Hepatocyte (in vitro differentiated cells): ENCODE measurements around the gene LRRFIP1. TPM values are rescaled to one million over a fixed set of nuclear protein-coding genes. Genes with fewer than 3 reads are reported as not detected.
A peak's percentile ranks its signal among the peaks of the same experiment; 100 is the strongest.

Experiments used
- DNase-seq: peaks from one replicate; pipeline ENCODE4 v3.0.0-alpha.2; 2016; ENCODE audit warnings: low spot score
- H2AFZ ChIP-seq: fragments of 200-600 bp; sonication (generic); 2 replicates; pipeline ENCODE4 v1.6.0; 2016; ENCODE audit warnings: antibody characterized with exemption, mild to moderate bottlenecking
- H3K27ac ChIP-seq: fragments of 200-600 bp; sonication (generic); 2 replicates; pipeline ENCODE4 v1.5.1; 2016; ENCODE audit warnings: mild to moderate bottlenecking
- H3K27me3 ChIP-seq: fragments of 200-600 bp; sonication (generic); 2 replicates; pipeline ENCODE4 v1.6.1; 2016
- H3K36me3 ChIP-seq: fragments of 200-600 bp; sonication (generic); replicated peaks from 2 replicates; pipeline ENCODE4 v1.5.1; 2016; ENCODE audit warnings: low read depth; ENCODE audit not compliant: insufficient read depth
- H3K4me1 ChIP-seq: fragments of 200-600 bp; sonication (generic); 2 replicates; pipeline ENCODE4 v1.5.1; 2016; ENCODE audit warnings: mild to moderate bottlenecking, moderate library complexity; ENCODE audit not compliant: insufficient read depth
- H3K4me2 ChIP-seq: fragments of 200-600 bp; sonication (generic); 2 replicates; pipeline ENCODE4 v1.6.0; 2016
- H3K4me3 ChIP-seq: fragments of 200-600 bp; sonication (generic); 2 replicates; pipeline ENCODE4 v1.5.1; 2016; ENCODE audit warnings: mild to moderate bottlenecking
- H3K79me2 ChIP-seq: fragments of 200-600 bp; sonication (generic); 2 replicates; pipeline ENCODE4 v1.6.0; 2017; ENCODE audit warnings: mild to moderate bottlenecking
- H3K9me2 ChIP-seq: fragments of 200-600 bp; sonication (generic); replicated peaks from 2 replicates; pipeline ENCODE4 v1.6.0; 2017; ENCODE audit warnings: mild to moderate bottlenecking; ENCODE audit not compliant: insufficient read depth
- H3K9me3 ChIP-seq: fragments of 200-600 bp; sonication (generic); 2 replicates; pipeline ENCODE4 v1.5.1; 2016; ENCODE audit warnings: low read depth, mild to moderate bottlenecking
- H4K20me1 ChIP-seq: fragments of 200-600 bp; sonication (generic); 2 replicates; pipeline ENCODE4 v1.6.0; 2016; ENCODE audit warnings: mild to moderate bottlenecking; ENCODE audit not compliant: insufficient read depth, poor library complexity, severe bottlenecking
- CTCF ChIP-seq: fragments of 200-600 bp; sonication (generic); IDR thresholded peaks from 2 replicates; pipeline ENCODE4 v1.5.1; 2016; ENCODE audit warnings: antibody characterized with exemption, mild to moderate bottlenecking; ENCODE audit not compliant: poor library complexity
- EZH2 ChIP-seq: fragments of 200-600 bp; sonication (generic); IDR thresholded peaks from 2 replicates; pipeline ENCODE4 v1.6.1; 2016; ENCODE audit warnings: antibody characterized with exemption, mild to moderate bottlenecking, borderline replicate concordance
- EZH2phosphoT487 ChIP-seq: fragments of 200-600 bp; sonication (generic); IDR thresholded peaks from one replicate; pipeline ENCODE4 v1.6.1; 2018; ENCODE audit warnings: antibody characterized with exemption, mild to moderate bottlenecking, low read depth, moderate library complexity; ENCODE audit not compliant: unreplicated experiment, severe bottlenecking
- WGBS: methylation state at CpG from one replicate; pipeline ENCODE4 v1.1.6; 2016; ENCODE audit warnings: low lambda C conversion rate; ENCODE audit errors: missing lambda C conversion rate; 5-methylcytosine and 5-hydroxymethylcytosine counted together
- polyA plus RNA-seq: library from polyadenylated mRNA; unstranded; fragments of >200 nt; fragmentation: Nextera tagmentation; extraction: Ambion mirVana; gene quantifications from 2 replicates; pipeline ENCODE4 v1.2.1, GENCODE V29; 2016
- total RNA-seq: library from RNA; depleted of rRNA; stranded (reverse); fragments of >200 nt; gene quantifications from 2 replicates; pipeline ENCODE4 v1.2.3, GENCODE V29; 2014

Gene LRRFIP1
- total and polyA plus RNA-seq, 2 experiments from 2014 or later: 42.7 to 64.1 TPM

GRCh38 chr2:237727363-237727762 lies 100.0 kb downstream of the LRRFIP1 start:
- 90% methylated on average over 5 of the region's 5 CpGs for WGBS
- peaks cover 69% of the 10 kb centered on the region for H3K79me2 ChIP-seq

GRCh38 chr2:237729681-237730475 lies 102.5 kb downstream of the LRRFIP1 start:
- Histone ChIP-seq H4K20me1 (no peaks in the 10 kb centered on the region), H3K27ac (no peak overlapping the region), H3K36me3 (no peaks in the 10 kb centered on the region), H3K4me1 (peaks cover 48% of the 10 kb centered on the region), H2AFZ (no peak overlapping the region), H3K4me3 (no peak overlapping the region), H3K4me2 (no peak overlapping the region), H3K9me2 (no peaks in the 10 kb centered on the region), H3K27me3 (no peaks in the 10 kb centered on the region), H3K9me3 (no peaks in the 10 kb centered on the region), H3K79me2 (peaks cover 68% of the 10 kb centered on the region)
- no peak for TF ChIP-seq EZH2phosphoT487
- no peak for TF ChIP-seq EZH2
- TF ChIP-seq CTCF: no peak
- no peak for DNase-seq
- WGBS: 85% methylated on average over 12 of the region's 12 CpGs

More at GRCh38 chr2:237727363-237727762, 100.0 kb downstream of the LRRFIP1 start:
- Histone ChIP-seq H3K27me3 (no peaks in the 10 kb centered on the region), H4K20me1 (no peaks in the 10 kb centered on the region), H3K4me1 (peaks cover 45% of the 10 kb centered on the region), H3K9me3 (no peaks in the 10 kb centered on the region), H3K36me3 (no peaks in the 10 kb centered on the region), H3K9me2 (no peaks in the 10 kb centered on the region), H3K27ac (no peak overlapping the region), H2AFZ (no peak overlapping the region), H3K4me2 (no peak overlapping the region), H3K4me3 (no peak overlapping the region)
- DNase-seq: no peak
- TF ChIP-seq CTCF (no peak), EZH2 (no peak), EZH2phosphoT487 (no peak)

- H3K36me3 ChIP-seq: no peaks in the 10 kb centered on the region
- H4K20me1 ChIP-seq: peaks cover 4% of the 10 kb centered on the region
- H3K27me3 ChIP-seq: no peaks in the 10 kb centered on the region
- no peaks in the 10 kb centered on the region for H3K9me3 ChIP-seq
- no peak overlapping the region for H3K27ac ChIP-seq
- peaks cover 39% of the 10 kb centered on the region for H3K4me1 ChIP-seq
- 53% methylated on average over 6 of the region's 6 CpGs for WGBS
- H3K4me2 ChIP-seq: no peak overlapping the region
- no peak overlapping the region for H2AFZ ChIP-seq
- no peak overlapping the region for H3K4me3 ChIP-seq
- no peaks in the 10 kb centered on the region for H3K9me2 ChIP-seq
- peak; percentile 43 for DNase-seq
- peaks cover 79% of the 10 kb centered on the region for H3K79me2 ChIP-seq
- TF ChIP-seq CTCF (no peak), EZH2 (no peak), EZH2phosphoT487 (no peak)
These were observed 104.3 kb downstream of the LRRFIP1 start for GRCh38 chr2:237731663-237732062.
